Stimulated activated CD4-positive, alpha-beta T cell treated with anti-CD3 and anti-CD28 coated beads, Interleukin-15, amount 100 ng/mL, for 48 hours (primary cell): ENCODE data around the gene PHOX2A.
"Not testable (repeated sequence)": the region's sequence is repeated elsewhere in the genome, so short reads cannot be mapped to it uniquely, and the experiment has no call there.

Source experiments
- DNase-seq, 2 donors: peaks; one replicate each; pipeline ENCODE4 v3.0.0-alpha.2; 2020; ENCODE audit warnings: low read depth in 2 of 2

The PHOX2A gene

DNA sequence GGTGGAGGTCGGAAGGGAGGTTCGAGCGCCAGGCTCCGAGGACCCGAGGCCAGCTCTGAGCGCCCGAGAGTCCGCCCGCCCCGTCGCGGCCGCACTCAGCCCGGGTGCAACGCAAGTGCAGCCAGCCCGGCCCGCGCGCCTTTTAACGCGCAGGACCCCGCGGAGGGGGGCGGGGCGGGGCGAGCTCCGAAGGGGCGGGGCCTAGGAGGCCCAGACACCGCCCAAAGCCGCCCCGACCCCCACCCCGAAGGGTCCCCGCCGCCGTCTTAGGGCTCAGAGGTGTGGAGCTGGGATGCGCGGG lies at the start of gene PHOX2A:
TSS of gene PHOX2A (minus strand) at position 117 of the 301 bp plus-strand sequence. CDS start 172 bp downstream, outside the sequence.
- no peak for DNase-seq

DNA sequence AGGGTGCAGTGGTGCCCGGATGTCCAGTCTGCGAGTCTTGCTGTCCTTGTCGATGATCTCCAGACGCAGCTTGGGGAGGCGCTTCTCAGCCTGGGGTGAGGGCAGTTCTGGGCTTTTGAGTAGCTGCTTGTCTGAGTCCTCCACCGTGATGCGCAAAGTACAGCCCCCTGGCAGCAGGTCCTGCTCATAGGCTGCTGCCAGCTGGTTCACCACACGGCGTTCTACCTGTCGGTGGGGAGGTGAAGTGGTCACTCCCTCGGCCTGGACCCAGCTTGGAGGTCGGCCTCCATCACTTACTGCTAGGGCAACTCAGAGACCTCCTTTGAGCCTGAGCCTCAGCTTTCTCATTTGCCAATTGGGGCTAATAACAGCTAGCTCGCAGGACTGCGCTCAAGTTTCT lies 49.4 kb upstream of the PHOX2A start:
- no peak for DNase-seq

DNA sequence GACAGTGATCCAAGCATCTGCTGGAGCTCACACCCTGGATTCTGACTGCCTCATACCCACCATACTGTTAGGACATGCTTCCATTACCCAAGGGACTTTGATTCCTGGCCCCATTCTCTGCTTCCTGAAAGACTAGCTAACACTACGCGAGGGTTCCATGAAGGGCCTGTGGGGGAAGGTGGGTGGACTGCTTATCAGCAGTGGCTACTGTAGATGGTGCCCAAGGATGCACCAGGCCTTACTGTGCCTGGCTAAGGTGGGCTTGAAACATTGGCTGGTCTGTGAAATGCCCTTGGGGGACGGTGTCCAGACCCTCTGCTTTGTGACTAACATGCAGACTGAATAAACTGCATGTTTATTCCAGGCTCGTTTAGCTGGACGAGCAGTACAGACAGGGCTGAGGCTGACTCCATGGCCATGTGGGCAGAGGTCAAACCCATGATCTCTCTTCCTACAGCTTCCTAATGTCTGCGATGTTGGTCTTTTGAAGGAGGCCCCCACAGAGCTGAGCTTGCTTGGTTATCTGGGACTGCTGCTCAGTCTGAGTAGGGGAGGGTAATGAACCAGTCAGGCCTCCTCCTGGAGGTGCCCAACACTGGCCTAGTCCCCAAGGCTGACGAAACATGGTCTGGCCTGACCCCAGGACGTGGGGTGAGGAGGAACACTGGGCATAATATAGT lies 48.3 kb upstream of the PHOX2A start:
- no peak for DNase-seq

- DNase-seq, result not testable (repeated sequence)
Measured at GRCh38 chr11:72290741-72291140, 46.8 kb upstream of the PHOX2A start.

DNA sequence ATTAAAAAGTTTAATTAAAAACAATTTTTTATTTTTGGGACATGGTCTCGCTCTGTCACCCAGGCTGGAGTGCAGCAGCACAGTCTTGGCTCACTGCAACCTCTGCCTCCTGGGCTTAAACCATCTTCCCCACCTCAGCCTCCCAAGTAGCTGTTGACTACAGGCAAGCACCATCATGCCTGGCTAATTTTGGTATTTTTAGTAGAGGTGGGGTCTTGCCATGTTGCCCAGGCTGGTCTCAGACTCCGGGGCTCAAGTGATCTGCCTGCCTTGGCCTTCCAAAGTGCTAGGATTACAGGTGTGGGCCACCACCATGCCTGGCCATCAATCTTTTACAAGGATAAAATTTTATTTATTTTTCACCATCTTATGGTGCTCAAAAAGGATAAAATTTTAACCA lies 43.3 kb upstream of the PHOX2A start:
- DNase-seq, result no peak

- no peak for DNase-seq
Measured at GRCh38 chr11:72283947-72284346, 40.0 kb upstream of the PHOX2A start.

GRCh38 chr11:72280726-72281315 lies 36.8 kb upstream of the PHOX2A start:
- no peak for DNase-seq

DNA sequence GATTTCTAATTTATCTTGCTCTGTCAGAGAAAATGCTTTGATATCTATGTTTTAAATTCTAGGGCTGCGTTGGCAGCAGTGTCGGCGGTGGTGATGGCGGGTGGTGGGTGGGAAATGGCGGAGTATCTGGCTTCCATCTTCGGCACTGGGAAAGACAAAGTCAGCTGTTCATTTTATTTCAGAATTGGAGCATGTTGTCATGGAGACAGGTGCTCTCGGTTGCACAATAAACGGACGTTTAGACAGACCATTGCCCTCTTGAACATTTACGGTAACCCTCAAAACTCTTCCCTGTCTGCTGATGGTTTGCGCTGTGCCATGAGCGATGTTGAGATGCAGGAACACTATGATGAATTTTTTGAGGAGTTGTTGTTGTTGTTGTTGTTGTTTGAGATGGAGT lies 36.1 kb upstream of the PHOX2A start:
- DNase-seq, result no peak

GRCh38 chr11:72278905-72279304 lies 34.9 kb upstream of the PHOX2A start:
- no peak for DNase-seq

- no peak for DNase-seq
Measured at GRCh38 chr11:72274435-72274834, 30.5 kb upstream of the PHOX2A start.

DNA sequence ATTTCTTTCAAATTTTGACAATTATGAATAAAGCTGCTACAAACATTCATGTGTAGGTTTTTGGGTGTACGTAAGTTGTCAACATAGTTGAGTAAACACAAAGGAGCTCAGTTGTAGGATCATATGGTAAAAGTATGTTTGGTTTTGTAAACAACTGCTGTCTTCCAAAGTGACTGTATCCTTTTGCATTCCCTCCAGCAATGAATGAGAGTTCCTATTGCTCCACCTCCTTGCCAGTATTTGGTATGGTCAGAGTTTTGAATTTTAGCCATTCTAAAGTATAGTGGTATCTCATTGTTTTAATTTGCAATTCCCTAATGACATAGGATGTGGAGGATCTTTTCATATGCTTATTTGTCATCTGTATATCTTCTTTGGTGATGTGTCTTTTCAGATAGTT lies 28.0 kb upstream of the PHOX2A start:
- no peak for DNase-seq

GRCh38 chr11:72267956-72268617 lies 24.1 kb upstream of the PHOX2A start:
- no peak for DNase-seq

DNA sequence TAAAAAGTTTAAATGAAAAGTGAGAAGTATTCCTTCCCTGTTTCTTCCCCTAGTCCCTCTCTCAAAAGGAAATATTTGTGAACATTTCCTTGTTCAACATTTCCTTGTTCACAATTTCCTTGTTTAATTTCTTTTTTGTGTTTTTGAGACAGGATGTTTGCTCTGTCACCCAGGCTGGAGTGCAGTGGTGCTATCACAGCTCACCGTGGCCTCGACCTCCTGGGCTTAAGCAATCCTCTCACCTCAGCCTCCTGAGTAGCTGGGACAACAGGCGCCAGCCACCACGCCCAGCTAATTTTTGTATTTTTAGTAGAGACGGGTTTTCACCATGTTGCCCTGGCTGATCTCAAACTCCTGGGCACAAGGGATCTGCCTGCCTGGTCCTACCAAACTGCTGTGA lies 23.0 kb upstream of the PHOX2A start:
- DNase-seq, result not testable (repeated sequence)

GRCh38 chr11:72265951-72266350 lies 22.0 kb upstream of the PHOX2A start:
- DNase-seq, result no peak

GRCh38 chr11:72263361-72263760 lies 19.4 kb upstream of the PHOX2A start:
- no peak for DNase-seq

- DNase-seq, result no peak
Measured at GRCh38 chr11:72260574-72260973, 16.6 kb upstream of the PHOX2A start.

DNA sequence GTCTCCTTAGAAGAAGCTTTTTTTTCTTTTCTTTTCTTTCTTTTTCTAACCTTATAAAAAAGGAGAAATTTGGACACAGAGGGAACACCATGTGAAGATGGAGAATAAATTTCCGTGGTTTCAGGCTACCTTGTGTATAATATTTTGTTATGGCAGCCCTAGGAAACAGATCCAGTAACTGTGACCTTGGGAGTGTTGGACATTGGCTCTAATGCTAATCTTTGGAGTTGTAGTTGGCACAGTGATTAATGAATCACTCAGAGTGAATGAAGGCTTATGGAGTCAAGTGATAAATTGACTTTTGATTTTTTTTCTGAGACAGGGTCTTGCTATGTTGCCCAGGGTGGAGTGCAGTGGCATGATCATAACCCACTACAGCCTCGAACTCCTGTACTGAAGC lies 15.5 kb upstream of the PHOX2A start:
- no peak for DNase-seq

DNA sequence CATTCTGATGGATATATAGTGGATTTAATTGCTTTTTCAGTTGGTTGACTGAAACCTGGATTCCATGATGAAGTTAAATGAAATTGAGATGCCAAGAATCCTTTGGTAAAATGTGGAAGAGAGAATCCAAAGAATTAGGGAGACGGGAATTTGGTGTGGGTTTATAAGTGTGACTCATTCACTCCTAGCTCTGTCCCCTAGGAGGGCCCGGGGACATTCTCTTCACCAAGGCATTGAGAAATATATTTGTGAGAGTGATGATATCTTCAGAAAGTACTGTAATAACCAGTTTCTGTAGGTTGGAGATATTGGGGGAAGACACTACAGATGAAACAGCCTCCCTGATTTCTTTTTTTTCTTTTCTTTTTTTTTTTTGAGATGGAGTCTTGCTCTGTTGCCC lies 13.6 kb upstream of the PHOX2A start:
- DNase-seq, result no peak

- no peak for DNase-seq
Measured at GRCh38 chr11:72254299-72254993, 10.5 kb upstream of the PHOX2A start.

- no peak for DNase-seq
Measured at GRCh38 chr11:72253392-72253791, 9.4 kb upstream of the PHOX2A start.

GRCh38 chr11:72251614-72252013 lies 7.6 kb upstream of the PHOX2A start:
- no peak for DNase-seq

DNA sequence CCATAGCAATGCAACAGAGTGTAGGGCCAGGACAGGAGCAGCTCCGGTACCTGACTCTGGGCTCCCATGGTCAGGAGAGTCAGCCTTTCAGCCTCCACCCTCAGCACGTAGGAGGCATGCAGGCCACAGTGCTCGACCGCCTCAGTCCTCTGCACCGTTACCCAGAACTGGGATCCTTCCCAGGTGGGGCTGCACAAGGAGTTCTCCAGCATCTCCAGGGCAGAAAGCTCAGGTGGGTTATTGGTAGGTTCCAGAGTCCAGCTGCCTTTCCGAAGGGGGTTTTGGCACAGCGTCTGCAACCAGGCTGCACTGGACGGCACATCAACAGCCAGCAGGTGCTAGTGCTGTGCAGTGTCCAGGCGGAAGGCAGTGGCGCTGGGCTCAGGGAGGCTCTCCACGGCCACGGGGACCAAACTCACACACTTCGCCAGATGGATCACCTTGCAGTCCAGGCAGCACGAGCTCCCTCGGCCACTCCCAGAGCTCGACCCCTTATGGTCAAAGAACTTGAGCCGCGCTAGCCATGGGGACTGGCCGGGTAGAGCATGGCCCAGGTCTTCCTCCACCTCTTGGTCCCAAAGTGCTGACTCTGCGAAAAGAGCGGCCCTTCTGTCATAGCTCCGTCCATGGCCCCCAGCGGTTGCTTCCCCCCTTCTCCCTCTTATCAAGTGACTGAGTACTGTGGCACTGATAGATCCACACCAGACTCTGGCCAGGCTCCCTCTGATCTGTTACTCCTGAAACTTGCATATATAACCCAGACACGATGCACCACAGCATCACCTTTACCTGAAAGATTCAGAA lies 6.9 kb upstream of the PHOX2A start:
- DNase-seq, result no peak
